GM10248 (cell line): ENCODE results near the gene SMPD1.

ENCODE experiments used
- CTCF ChIA-PET: fragments of 300-600 bp; sonication (Branson Sonifier 250); formaldehyde crosslinking; extraction: SDS; loops from one replicate; lab custom pipeline; 2021; ENCODE audit warnings: antibody characterized with exemption; lab: Yijun Ruan, JAX
- POLR2A ChIA-PET: fragments of 350-650 bp; sonication (Branson Sonifier 250); formaldehyde crosslinking; extraction: SDS; loops from one replicate; lab custom pipeline; 2020; ENCODE audit warnings: antibody characterized with exemption; lab: Yijun Ruan, JAX
- DNase-seq: peaks from one replicate; pipeline ENCODE4 v3.0.0; 2012; ENCODE audit errors: extremely low spot score
- CTCF ChIP-seq: IDR thresholded peaks from 2 replicates; pipeline ENCODE4 v1.5.1; 2012; ENCODE audit warnings: mild to moderate bottlenecking, low read depth; ENCODE audit errors: extremely low read depth, missing control alignments, control extremely low read depth

SMPD1 gene

DNA sequence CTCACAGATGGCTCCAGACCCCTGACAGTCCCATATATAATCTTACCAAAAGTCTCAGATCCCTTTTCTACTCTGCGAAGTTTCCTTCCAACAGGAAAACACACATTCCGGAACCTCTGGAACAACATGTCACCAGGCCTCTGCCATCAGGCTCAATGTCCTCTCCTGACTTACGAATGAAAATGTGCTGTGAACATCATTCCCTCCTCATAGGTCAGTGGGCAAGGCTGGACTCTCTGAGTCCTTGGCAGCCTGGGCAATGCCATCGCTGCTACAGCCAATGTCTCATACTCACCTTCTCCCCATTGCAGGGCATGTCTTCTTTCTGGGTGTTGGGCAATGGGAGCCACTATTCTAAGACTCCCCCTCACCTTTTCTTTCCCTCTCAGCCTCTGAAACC is 52.2 kb downstream of the SMPD1 start:
- POLR2A ChIA-PET, result no interaction called here
- CTCF ChIA-PET, result interaction anchor here (1.1 to 13.4 kb wide), 16 partner anchors 8 to 202 kb away, joined by 3 to 371 read pairs (median 24); partner anchors contain the start of genes APBB1, SMPD1 and TRIM3
- DNase-seq, result no peak
- TF ChIP-seq CTCF, result no peak

- CTCF ChIA-PET, result interaction anchor here (0.5 to 13.4 kb wide), 43 partner anchors 9 to 263 kb away, joined by 3 to 371 read pairs (median 5); partner anchors contain the start of genes APBB1, CNGA4, MRPL17 and SMPD1
- POLR2A ChIA-PET, result no interaction called here
- peak; percentile 88 for TF ChIP-seq CTCF
- DNase-seq, result peak; percentile 75
Observed at GRCh38 chr11:6443269-6444003, 53.2 kb downstream of the SMPD1 start.
